Sciatic nerve (tissue), 1 donor: Measurements from ENCODE around the gene RUSC2. TPM values are rescaled to one million over a fixed set of nuclear protein-coding genes. Genes with fewer than 3 reads are reported as not detected.

ENCODE experiments used
- total RNA-seq: library from RNA; stranded (reverse); fragmentation: NEBNext Ultra II Directional; extraction: Animal tissue kit (Norgen Biotek cat#: 25700); gene quantifications from one replicate; pipeline ENCODE4 v1.2.1, GENCODE V29; 2021
- donor health status: DM: no; HTN: no; CAD: no.

RUSC2 gene
- total RNA-seq, 1 donor from 2014 or later: 45.7 TPM

Other genes starting within 250 kb of the RUSC2 start
- gene TESK1, start 115.2 kb downstream of the RUSC2 start, total RNA-seq: 49.0 TPM
- 5.5 TPM for gene CD72, start 128.3 kb downstream of the RUSC2 start, total RNA-seq
- 0.67 TPM for gene SIT1, start 160.8 kb downstream of the RUSC2 start, total RNA-seq
- 12,220 TPM for gene RMRP, start 167.9 kb downstream of the RUSC2 start, total RNA-seq
- 28.0 TPM for gene CCDC107, start 168.2 kb downstream of the RUSC2 start, total RNA-seq
- gene ARHGEF39, start 175.1 kb downstream of the RUSC2 start, total RNA-seq: not detected
- not detected for gene CA9, start 183.8 kb downstream of the RUSC2 start, total RNA-seq
- 165 TPM for gene TPM2, start 199.8 kb downstream of the RUSC2 start, total RNA-seq
- 411 TPM for gene TLN1, start 242.1 kb downstream of the RUSC2 start, total RNA-seq
- 28.8 TPM for gene CREB3, start 242.6 kb downstream of the RUSC2 start, total RNA-seq